IPS-18c (cell line): Measurements from ENCODE around the gene DPYSL3.

Source experiments
- H3K4me3 ChIP-seq: 2 replicates; pipeline ENCODE4 v1.7.0; 2013; ENCODE audit warnings: low read depth, mild to moderate bottlenecking, low read length, moderate library complexity; ENCODE audit not compliant: insufficient read depth
- H3K9me3 ChIP-seq: one replicate; pipeline ENCODE4 v1.6.1; 2013; ENCODE audit warnings: mild to moderate bottlenecking, low read length, moderate library complexity; ENCODE audit not compliant: control insufficient read depth, insufficient read depth

DPYSL3 gene

DNA sequence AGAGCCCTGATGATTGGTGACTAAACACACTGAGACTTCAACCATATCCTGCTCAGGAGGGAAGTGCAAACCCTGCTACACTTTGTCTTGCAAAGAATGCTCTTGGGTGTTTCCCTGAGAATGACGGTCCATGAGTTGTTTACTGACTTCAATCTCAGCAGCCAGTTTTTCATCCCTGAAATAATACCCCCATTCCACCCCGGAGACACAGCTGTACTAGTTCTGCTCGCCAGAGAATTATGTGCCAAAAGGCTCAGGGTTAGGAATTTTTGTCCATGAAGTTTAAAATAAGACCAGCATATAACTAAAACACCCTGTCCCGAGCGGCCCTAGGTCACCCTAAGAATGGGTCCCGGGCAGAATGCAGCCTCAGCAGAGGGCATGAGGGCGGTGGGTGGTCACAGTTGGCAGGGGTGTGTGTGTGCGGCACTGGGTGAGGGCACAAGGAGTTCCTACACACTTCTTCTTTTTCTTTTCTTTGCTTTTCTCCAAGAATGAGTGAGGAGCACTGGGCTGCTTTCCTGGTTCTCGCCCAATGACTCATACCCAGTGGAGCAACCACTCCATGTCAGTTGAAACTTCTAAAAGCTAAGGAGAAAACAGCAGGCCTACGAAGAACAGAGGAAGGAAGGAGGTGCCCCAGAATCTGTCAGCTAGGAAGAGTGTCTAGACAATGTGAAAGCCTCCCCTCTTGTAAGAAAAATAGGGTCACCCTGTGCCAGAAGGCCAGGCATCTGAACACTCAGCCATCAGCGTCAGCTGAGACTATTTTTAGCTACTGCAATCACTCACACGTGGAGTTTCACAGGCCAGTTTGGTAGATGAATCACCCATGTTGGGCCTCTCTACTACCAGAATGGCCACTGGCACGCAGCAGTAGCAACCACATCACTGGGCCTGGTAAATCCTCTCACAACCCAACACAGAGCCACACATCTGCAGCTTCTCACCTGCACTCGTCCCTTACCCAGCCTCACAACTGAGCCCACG is 105.9 kb downstream of the DPYSL3 start:
- no peaks in the 10 kb centered on the region for H3K9me3 ChIP-seq
- H3K4me3 ChIP-seq, result no peak overlapping the region

DNA sequence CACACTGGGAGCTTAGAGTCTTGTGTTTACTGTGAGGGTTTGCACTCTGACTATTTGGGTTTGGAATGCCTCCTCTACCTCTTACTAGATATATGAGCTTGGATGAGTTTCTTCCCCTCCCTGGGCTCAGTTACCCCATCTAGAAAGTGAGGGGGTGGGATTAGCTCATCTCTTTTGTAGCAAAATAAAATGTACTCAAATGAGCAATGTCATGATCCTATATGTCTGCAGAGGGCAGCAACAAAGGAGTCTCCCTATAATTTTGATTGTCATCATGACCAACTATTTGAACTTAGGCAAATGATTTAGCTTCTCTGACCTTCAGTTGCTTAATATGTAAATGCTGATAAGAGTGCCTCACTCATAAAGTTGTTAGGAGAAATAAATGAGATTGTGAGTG is 109.0 kb downstream of the DPYSL3 start:
- H3K4me3 ChIP-seq, result no peak overlapping the region
- H3K9me3 ChIP-seq, result no peaks in the 10 kb centered on the region

DNA sequence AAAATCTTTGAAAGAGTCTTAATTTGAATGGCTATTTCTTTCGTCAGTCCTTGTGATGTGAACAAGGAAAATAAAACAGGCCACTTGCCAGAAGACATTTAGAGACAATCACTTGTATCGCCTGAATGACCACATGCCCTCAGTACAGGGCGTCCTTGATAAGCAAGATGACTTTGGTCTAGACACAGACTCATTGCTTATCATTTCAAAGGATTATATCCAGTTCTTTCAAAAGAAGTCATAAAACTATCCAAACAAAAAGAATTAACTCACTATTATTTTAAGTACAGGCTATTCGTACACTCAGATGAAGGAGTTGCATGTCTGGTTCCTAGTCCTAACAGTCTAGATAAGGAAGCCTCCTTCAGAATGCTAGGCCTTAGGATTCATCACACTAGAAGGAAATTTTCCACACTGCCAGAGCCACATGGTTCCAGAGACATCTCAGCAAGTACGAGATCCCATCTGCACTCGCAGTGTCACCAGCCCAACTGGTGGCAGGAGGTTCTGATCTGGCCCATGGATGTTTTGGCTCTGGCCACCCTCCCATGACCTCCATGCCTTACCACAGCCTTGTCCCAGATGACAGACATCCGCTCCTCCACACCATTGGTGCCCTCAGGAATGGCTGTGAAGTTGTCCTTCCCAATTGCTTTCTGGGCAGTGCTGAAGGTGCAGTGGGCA is 109.6 kb downstream of the DPYSL3 start:
- Histone ChIP-seq H3K4me3 (no peak overlapping the region), H3K9me3 (no peaks in the 10 kb centered on the region)

DNA sequence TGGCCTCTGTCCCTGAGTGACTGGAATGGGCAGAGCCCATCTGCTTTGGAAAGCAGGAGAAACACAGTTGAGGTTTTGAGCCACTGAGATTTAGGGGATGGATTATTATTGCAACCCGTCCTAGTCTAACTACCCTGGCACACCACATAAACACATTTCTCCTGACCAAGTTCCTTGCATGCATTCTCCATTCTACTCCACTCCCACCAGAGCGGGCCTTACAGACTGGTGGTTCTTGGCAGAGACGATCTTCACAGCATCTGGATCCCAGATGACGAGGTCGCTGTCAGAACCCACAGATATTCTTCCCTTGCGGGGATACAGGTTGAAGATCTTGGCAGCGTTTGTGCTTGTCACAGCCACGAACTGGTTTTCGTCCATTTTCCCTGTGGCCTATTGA is 111.0 kb downstream of the DPYSL3 start:
- H3K4me3 ChIP-seq, result no peak overlapping the region
- H3K9me3 ChIP-seq, result no peaks in the 10 kb centered on the region

DNA sequence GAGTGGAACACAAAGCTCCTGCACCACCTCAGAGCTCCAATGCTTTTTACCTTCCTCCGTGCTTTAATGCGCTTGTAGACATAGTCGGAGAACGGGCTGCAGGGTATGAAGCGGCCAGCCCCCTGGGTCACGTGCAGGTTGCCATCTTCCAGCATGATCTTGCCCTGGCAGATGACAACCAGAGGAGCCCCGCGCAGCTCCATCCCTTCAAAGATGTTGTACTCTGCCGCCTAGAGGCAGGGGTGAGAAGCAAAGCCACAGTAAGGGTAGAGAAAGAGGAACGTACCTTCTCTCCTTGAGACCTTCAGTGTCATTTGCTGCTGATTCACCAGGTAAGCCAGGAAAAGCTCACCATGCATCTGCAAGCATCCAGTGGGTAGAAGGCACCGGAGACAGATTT is 112.3 kb downstream of the DPYSL3 start:
- H3K4me3 ChIP-seq, result no peak overlapping the region

DNA sequence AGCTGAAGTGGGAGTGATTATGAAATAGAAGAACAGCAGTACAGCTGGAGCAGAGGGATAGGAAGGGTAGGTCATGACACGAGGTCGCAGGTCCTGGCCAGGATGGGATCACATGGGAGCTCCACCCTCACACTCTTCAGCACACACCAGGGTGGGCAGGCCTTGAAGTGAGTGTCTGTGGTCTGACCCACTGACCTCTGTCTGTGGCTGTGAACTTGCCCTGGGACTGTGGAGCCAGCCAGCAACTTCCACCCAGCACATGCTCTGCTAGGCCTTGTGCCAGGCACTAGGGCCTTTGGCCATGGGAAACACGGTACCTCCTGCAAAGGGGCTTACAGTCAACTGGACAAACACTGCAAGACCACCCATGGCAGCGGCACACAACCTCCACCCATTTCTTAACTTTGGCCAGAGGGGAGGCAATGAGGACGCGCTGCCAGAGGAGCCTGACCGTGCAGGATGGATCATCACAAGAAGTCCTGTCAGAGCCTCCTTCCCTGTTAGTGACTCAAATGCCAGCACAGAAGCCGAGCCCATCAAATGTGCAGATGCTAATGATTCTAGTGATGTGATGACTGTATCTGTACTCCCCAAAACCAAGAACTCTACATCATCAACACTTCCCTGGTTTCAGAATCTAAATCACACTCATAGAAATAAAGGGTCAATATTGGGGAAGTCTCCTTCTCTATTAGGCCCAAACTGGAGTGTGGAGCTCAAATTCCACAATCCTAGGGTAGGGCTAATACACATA is 113.6 kb downstream of the DPYSL3 start:
- no peak overlapping the region for H3K4me3 ChIP-seq

More for the DNA sequence above, 112.3 kb downstream of the DPYSL3 start:
- H3K9me3 ChIP-seq, result no peaks in the 10 kb centered on the region

DNA sequence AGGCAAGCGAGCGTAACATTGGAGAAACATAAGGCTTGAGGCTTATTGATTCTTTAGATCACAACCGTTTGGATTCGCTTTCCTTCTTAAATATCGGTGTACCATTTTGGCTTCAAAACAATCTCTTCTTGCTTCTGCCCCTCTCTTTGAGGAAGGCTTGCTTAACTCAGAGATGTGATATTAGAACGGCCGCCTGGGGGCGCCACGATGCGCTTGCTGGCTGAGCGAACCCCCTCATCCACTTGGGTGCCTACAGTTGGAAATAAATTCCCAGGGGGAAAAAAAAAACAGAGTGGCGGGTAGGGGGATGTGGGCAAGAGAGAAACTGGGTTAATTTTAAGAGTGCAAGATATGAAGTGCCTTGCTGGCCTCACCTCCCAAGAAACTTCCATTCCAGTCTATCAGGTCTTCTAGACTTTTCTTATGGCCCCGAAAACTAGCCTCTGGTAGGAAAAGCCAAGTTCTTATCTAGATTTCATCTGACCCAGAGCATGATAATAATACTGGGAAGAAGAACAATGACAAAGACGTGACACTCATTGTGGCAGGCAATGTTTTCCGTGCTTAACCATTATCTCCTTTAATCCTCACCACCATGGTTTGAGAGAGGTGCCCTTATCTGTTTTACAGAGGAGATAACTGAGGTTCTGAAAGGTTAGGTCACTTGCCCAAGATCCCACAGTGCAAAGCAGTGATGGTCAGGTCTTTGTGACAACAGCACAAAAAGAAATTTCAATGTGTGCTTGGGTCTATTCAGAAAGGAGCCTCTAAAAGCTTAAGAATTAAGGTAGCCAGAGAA is 115.8 kb downstream of the DPYSL3 start:
- H3K9me3 ChIP-seq, result no peaks in the 10 kb centered on the region

More for the DNA sequence above, 113.6 kb downstream of the DPYSL3 start:
- H3K9me3 ChIP-seq, result no peaks in the 10 kb centered on the region

DNA sequence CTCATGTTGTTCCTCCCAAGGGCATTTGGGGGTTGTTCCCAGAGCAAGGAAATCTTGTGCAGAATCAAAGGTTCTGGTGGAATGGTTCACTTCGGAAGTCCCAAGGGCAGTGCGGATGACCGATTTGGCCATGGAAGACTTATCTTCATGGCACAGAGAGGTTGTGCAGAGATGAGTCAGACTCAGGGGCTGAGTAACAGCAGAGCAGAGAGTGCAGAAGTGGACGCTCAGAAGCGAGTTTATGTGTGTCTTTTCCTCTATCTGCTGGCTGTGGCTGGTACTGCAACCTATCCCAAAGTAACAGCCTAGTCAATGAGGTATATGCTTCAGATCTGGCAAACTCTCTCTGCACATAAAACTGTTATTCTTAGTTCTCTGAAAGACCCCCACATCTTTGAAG is 118.1 kb downstream of the DPYSL3 start:
- Histone ChIP-seq H3K4me3 (no peak overlapping the region), H3K9me3 (no peaks in the 10 kb centered on the region)

More for the DNA sequence above, 115.8 kb downstream of the DPYSL3 start:
- H3K4me3 ChIP-seq, result no peak overlapping the region

DNA sequence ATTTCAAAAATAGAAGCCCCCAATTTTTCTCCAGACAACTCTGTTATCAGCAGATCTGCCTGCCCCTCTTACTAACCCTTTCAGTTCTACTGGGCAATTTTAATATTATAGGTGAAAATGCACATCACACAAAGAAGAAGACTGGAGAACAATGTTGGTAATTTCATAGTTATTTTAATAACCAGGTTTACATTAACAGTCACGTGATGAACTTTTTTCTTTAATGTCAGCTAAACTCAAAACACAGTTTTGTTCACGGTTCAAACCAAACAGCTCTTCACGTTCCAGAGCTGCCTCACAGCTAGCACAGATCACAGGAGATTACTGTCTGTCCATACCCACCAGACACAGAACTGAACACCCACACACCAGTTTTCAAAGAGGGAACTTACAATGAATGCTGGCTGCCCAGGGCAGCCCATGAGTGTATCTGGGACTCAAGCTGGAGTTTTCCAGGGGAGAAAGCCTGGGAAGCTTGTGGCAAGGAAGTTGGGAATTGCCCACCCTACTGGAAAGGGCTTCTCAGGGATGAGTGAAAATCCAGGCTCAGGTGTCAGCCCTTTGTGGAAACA is 119.1 kb downstream of the DPYSL3 start:
- Histone ChIP-seq H3K4me3 (no peak overlapping the region), H3K9me3 (no peaks in the 10 kb centered on the region)

DNA sequence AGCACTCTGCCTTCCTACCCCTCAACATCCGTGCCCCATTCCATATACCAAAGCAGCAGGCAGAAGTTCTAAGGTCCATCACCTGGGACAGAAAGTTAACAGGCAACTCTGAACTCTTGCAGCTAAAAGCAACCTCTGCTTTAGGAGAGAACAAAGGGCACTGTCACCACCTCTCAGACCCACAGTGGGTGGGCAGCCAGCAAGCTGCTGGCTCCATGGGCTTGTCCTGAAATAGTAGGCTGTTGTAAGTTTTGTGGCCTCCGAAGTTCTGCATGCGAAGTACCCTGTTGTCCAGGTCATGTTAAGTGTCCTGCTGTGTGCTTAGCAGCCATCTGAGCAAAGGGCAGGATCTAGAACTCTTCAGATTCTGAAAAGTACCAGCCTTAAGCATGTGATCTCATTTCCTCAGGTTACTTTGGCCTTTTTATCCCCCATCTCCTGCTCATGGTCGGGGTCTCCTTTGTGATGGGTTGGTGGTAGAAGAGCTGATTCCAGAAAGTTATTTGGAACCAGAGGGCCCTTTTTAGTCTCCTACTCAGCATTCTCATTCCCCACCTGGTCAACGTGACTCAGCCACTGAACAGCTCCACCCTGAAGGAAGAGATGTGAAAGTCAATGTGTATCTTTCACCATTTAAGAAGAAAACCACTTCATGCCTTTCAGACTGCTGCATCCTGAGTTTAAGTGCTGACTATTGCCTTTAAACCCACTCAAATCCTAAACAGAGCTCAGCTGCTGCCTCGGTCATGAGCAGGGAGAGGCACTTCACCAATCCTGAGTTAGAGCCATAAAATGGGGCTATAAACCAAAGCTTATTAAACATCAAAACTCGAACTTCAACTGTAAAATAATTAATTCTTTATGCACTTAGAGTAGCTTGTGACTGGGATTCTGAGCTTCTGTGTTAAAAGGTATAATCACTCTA is 121.4 kb downstream of the DPYSL3 start:
- no peaks in the 10 kb centered on the region for H3K9me3 ChIP-seq
- no peak overlapping the region for H3K4me3 ChIP-seq

DNA sequence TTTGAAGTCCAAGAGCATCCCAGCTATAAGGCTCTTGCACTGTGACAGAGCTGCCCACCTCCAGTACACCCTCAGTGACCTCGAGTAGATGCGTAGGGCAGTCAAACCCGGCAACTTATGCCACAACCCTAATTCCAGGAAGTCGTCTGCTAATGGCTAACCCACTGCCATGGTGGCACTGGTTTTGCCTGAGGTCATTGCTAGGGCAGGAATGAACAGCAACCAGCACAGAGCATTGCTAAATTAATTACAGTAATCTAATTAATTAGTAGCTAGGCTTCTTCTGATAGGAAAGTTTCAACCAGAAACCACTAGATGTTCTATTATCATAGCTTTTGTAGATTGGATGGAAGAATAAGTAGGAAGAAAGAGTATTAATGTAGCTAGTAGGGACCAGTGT is 122.8 kb downstream of the DPYSL3 start:
- H3K9me3 ChIP-seq, result no peaks in the 10 kb centered on the region
- H3K4me3 ChIP-seq, result no peak overlapping the region

DNA sequence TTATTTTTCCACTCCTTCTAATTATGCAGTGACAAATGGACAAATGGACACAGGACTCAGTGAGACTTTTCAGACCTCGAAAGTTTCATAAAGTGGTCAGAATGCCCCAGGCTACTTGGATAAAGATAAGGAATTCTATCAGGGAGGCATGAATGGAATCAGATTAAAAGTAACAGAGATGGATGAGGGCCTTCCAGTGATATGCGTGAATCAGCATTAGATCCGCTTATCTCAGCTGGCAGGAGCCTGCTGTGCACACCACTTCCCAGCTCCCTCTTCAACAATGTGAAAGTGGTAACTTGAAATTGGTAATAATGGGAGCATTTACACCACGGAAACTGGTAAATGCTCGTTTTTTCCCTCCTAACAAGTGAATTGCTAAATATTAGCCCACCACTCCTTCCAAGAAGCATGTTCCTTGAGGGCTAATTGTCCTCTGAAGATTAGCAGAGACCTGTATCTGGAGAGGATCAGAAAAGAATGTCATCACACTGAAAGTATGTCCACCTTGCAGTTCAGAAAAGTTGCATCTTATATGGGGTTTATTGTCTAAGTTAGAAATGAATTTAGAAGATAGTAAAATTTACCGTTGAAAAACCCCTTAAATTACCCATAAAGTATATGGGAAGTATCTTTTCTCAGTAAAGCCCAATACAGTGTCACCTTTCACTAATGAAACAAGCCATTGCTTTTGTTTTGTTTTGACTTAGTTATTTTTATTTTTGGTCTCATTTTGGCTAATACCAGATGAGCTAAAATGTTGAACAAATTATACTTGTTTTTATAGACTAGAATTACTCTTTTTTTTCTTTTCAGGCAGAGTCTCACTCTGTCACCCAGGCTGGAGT is 125.3 kb downstream of the DPYSL3 start:
- no peaks in the 10 kb centered on the region for H3K9me3 ChIP-seq
- H3K4me3 ChIP-seq, result no peak overlapping the region

DNA sequence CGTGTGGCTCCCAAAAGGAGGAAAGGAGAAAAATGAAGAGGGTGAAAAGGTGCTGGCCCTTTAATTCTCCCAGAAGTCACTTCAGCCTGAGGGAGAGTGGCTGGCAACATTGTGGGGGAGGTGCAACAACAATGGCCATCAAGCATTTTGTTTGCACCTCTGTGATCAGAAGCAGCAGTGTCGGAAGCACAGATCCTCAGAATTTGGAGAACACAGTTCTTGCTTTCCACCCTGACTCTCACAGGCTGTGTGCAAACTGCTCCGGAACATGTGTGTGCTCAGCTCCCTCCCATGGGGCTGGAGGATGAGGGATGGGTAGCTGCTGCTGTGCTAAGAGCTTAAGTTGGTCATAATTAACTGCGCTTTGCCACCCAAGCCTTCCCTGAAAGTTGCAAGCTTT is 127.1 kb downstream of the DPYSL3 start:
- Histone ChIP-seq H3K9me3 (no peaks in the 10 kb centered on the region), H3K4me3 (no peak overlapping the region)

DNA sequence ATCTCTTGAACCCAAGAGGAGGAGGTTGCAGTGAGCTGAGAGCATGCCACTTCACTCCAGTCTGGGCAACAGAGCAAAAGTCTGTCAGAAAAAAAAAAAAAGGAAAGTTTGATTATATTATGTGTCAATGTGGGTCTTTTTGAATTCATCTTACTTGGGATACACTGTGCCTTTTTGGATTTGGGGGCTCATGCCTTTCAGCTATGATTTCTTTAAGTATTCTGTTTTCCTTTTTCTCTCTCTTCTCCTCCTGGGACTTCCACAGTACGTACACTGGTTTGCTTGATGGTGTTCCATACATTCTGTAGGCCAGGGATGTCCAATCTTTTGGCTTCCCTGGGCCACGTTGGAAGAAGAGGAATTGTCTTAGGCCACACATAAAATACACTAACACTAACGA is 128.3 kb downstream of the DPYSL3 start:
- Histone ChIP-seq H3K4me3 (no peak overlapping the region), H3K9me3 (no peaks in the 10 kb centered on the region)

DNA sequence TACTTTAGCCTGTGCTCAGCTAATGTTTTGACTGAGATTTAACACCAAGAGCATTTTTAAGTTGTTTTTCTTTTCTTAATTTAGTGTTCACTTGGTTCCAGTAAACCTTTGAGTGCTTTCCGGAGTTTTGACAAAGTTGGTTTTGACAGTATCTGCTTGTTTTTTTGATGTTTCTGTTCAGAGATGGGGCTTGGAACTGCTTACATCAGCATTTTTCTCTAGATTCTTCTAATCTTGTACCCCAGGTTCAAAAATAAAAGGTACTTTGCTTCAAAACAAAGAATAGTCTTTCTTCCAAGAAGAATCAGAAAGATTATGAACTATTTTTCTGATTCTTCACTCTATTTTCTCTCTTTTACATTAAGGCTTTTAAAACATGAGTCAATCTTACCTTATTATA is 132.2 kb downstream of the DPYSL3 start:
- H3K4me3 ChIP-seq, result no peak overlapping the region
- H3K9me3 ChIP-seq, result no peaks in the 10 kb centered on the region
